HepG2 (cell line): ENCODE data around the gene THSD1. TPM values are rescaled to one million over a fixed set of nuclear protein-coding genes. Genes with fewer than 3 reads are reported as not detected.

Experiments
- ATAC-seq: fragments of 200-7000 bp; cut with Tn5 transposase; 3 replicates; pipeline ENCODE4 v1.9.1; 2020; ENCODE audit warnings: mild to moderate bottlenecking, moderate library complexity
- BruUV-seq: library from RNA; stranded (reverse); fragments of 400-500 nt; replicated peaks from 2 replicates; lab custom pipeline; 2021; lab: Mats Ljungman, UMichigan
- CTCF ChIA-PET: fragments of 300-600 bp; formaldehyde crosslinking; extraction: SDS; loops from one replicate; lab custom pipeline; 2021; ENCODE audit warnings: low total read pairs, inconsistent platforms, low intra/inter-chr PET ratio; lab: Yijun Ruan, JAX
- POLR2A ChIA-PET: fragments of 350-600 bp; sonication (Branson Sonifier 250); formaldehyde crosslinking; loops from one replicate; lab custom pipeline; 2020; ENCODE audit warnings: antibody characterized with exemption, inconsistent platforms; lab: Yijun Ruan, JAX
- DNase-seq: peaks from one replicate; pipeline ENCODE4 v3.0.0-alpha.2; 2015; ENCODE audit warnings: low spot score
- FAIRE-seq: peaks from 3 replicates; lab custom pipeline; 2011; peaks lifted over from hg19 to GRCh38; lab: Jason Lieb, UNC
- H2AFZ ChIP-seq: one replicate; pipeline ENCODE4 v1.6.1; 2011; ENCODE audit warnings: low read length, inconsistent platforms
- H3K27ac ChIP-seq: fragments of 300-600 bp; 3 replicates; pipeline ENCODE4 v1.8.0; 2011; ENCODE audit warnings: mixed run types, mild to moderate bottlenecking, mixed read lengths, low read length, inconsistent platforms; ENCODE audit not compliant: insufficient read depth; ENCODE audit errors: extremely low read length
- H3K27me3 ChIP-seq, 2 experiments: fragments of 200-600 bp in 1 of 2; 2 replicates in 1 of 2; 3 replicates in 1 of 2; pipeline versions ENCODE4 v1.6.0 to v1.8.0; 2011; ENCODE audit warnings: low read length in 2 of 2, mild to moderate bottlenecking in 2 of 2, moderate library complexity in 2 of 2, inconsistent platforms in 1 of 2; ENCODE audit not compliant: insufficient read depth in 2 of 2, control insufficient read depth in 1 of 2
- H3K36me3 ChIP-seq, 2 experiments: fragments of 200-600 bp in 1 of 2; replicated peaks in 1 of 2; 2 replicates in 1 of 2; 3 replicates in 1 of 2; pipeline versions ENCODE4 v1.5.1 to v1.8.0; 2011; ENCODE audit warnings: low read length in 2 of 2, inconsistent platforms in 1 of 2; ENCODE audit not compliant: insufficient read depth in 2 of 2, control insufficient read depth in 1 of 2
- H3K4me1 ChIP-seq: 2 replicates; pipeline ENCODE4 v1.5.1; 2012; ENCODE audit warnings: low read length, inconsistent platforms; ENCODE audit not compliant: insufficient read depth
- H3K4me2 ChIP-seq: 2 replicates; pipeline ENCODE4 v1.6.0; 2011; ENCODE audit warnings: low read depth, low read length, inconsistent platforms
- H3K4me3 ChIP-seq, 3 experiments: fragments of 200-600 bp in 1 of 3; sonication (generic), shearing (Covaris generic) in 1 of 3; replicated peaks in 1 of 3; 2 replicates each; pipeline ENCODE4 v1.5.1; 2011 to 2016; ENCODE audit warnings: low read length in 3 of 3, inconsistent platforms in 2 of 3, low read depth in 2 of 3, mild to moderate bottlenecking in 2 of 3, control low read depth in 1 of 3, mixed read lengths in 1 of 3; ENCODE audit not compliant: insufficient read depth in 1 of 3
- H3K79me2 ChIP-seq: one replicate; pipeline ENCODE4 v1.6.1; 2011; ENCODE audit warnings: low read length, inconsistent platforms; ENCODE audit not compliant: insufficient read depth
- H3K9ac ChIP-seq: 2 replicates; pipeline ENCODE4 v1.6.0; 2011; ENCODE audit warnings: mild to moderate bottlenecking, low read depth, low read length, inconsistent platforms; ENCODE audit not compliant: insufficient read depth
- H3K9me3 ChIP-seq: 2 replicates; pipeline ENCODE4 v1.5.1; 2012; ENCODE audit warnings: mild to moderate bottlenecking, low read length
- H4K20me1 ChIP-seq: 2 replicates; pipeline ENCODE4 v1.6.0; 2011; ENCODE audit warnings: inconsistent platforms, mild to moderate bottlenecking, low read length, moderate library complexity; ENCODE audit not compliant: insufficient read depth
- ARID5B ChIP-seq: IDR thresholded peaks from 2 replicates; pipeline ENCODE4 v1.4.0; 2020; ENCODE audit warnings: mild to moderate bottlenecking, missing genetic modification reagents
- CEBPZ ChIP-seq: IDR thresholded peaks from 2 replicates; pipeline ENCODE4 v1.6.1; 2012; ENCODE audit warnings: low read length, improper control_type of control experiment
- DRAP1 ChIP-seq: IDR thresholded peaks from 2 replicates; pipeline ENCODE4 v1.6.1; 2016; ENCODE audit warnings: missing genetic modification reagents, missing compliant biosample characterization
- KDM6A ChIP-seq: IDR thresholded peaks from 2 replicates; pipeline ENCODE4 v1.6.1; 2016; ENCODE audit warnings: low read depth
- NCOA5 ChIP-seq: sonication (generic); formaldehyde crosslinking; IDR thresholded peaks from 2 replicates; pipeline ENCODE4 v1.4.0; 2020; ENCODE audit warnings: missing genetic modification reagents
- RORA ChIP-seq: sonication (generic); formaldehyde crosslinking; IDR thresholded peaks from 2 replicates; pipeline ENCODE4 v1.5.0; 2020; ENCODE audit warnings: mild to moderate bottlenecking, missing genetic modification reagents, moderate library complexity
- SYNCRIP ChIP-seq: fragments of 200-400 bp; formaldehyde crosslinking; IDR thresholded peaks from 2 replicates; pipeline ENCODE4 v1.6.1; 2018; ENCODE audit warnings: mild to moderate bottlenecking, low read depth, low read length; ENCODE audit not compliant: insufficient read depth
- TEAD3 ChIP-seq: optimal IDR thresholded peaks from 2 replicates; pipeline ENCODE3; 2016; ENCODE audit warnings: borderline replicate concordance
- ZBTB7A ChIP-seq: sonication (generic); formaldehyde crosslinking; IDR thresholded peaks from 2 replicates; pipeline ENCODE4 v1.8.0; 2022; ENCODE audit warnings: mild to moderate bottlenecking, missing genetic modification reagents
- ZNF143 ChIP-seq: sonication (generic); formaldehyde crosslinking; IDR thresholded peaks from 2 replicates; pipeline ENCODE4 v1.4.0; 2020; ENCODE audit warnings: missing genetic modification reagents
- ZNF652 ChIP-seq: IDR thresholded peaks from 2 replicates; pipeline ENCODE4 v1.6.1; 2016; ENCODE audit warnings: low read depth, borderline replicate concordance
- WGBS: methylation state at CpG from one replicate; pipeline ENCODE4 v1.1.6; 2017; ENCODE audit warnings: low lambda C conversion rate; 5-methylcytosine and 5-hydroxymethylcytosine counted together
- in situ Hi-C: cut with HindIII; loops from 2 replicates; pipeline ENCODE4 v1.10.0; 2017; ENCODE audit warnings: low pct_unique_long_range_greater_than_20kb; ENCODE audit not compliant: extremely low pct_ligation_motif_present
- intact Hi-C: fragments of 100-400 bp; cut with micrococcal nuclease; formaldehyde crosslinking; loops from one replicate; pipeline ENCODE4 v1.10.0; 2022; ENCODE audit not compliant: unreplicated experiment
- polyA plus RNA-seq, 8 experiments: library from polyadenylated mRNA; depleted of rRNA in 3 of 8; stranded (reverse) in 7 of 8; unstranded in 1 of 8; fragments of >200 nt; fragmentation: Illumina TruSeq in 4 of 8; extraction: Trizol in 4 of 8; gene quantifications; 2 replicates each; pipeline versions ENCODE4 v1.2.1 to v1.2.3, GENCODE V29; 2011 to 2016; ENCODE audit warnings: low read depth in 4 of 8, missing spikeins in 1 of 8, mixed read lengths in 1 of 8; ENCODE audit not compliant: insufficient read depth in 1 of 8
- total RNA-seq, 5 experiments: library from RNA; depleted of rRNA; stranded (reverse); fragments of >200 nt; fragmentation: Illumina TruSeq; extraction: Trizol; gene quantifications; 2 replicates each; pipeline ENCODE4 v1.2.3, GENCODE V29; 2016; ENCODE audit warnings: low read depth in 1 of 5

The THSD1 gene
- total and polyA plus RNA-seq, 2 of the 13 experiments (the other 11 are each of a cell fraction or from before 2014, with no cell fraction given): 0.11 to 0.15 TPM

- TF ChIP-seq ZBTB7A (CRISPR knock-in tag): no peak
- TF ChIP-seq ZNF652: no peak
- no peak for TF ChIP-seq CEBPZ
- no peak for TF ChIP-seq SYNCRIP
- TF ChIP-seq KDM6A (CRISPR knock-in tag): no peak
These were observed 10.3 kb downstream of the THSD1 start (continued) for GRCh38 chr13:52395704-52396103.

- CTCF ChIA-PET: no interaction called here
- no TSS peak for BruUV-seq
- Histone ChIP-seq H2AFZ (no peak overlapping the region), H3K4me3 (no peak overlapping the region), H4K20me1 (no peaks in the 10 kb centered on the region), H3K4me1 (no peaks in the 10 kb centered on the region), H3K79me2 (no peaks in the 10 kb centered on the region), H3K27me3 (peaks cover 1 to 14% of the 10 kb centered on the region in 2 experiments; a peak in 3 of 5 replicates), H3K9ac (no peak overlapping the region), H3K36me3 (no peaks in the 10 kb centered on the region), H3K9me3 (no peaks in the 10 kb centered on the region), H3K4me2 (no peak overlapping the region), H3K27ac (no peak overlapping the region)
- ATAC-seq (no peak), DNase-seq (no peak), FAIRE-seq (no peak)
- intact Hi-C loops: no loop called here
- TF ChIP-seq DRAP1 (no peak), ZNF143 (CRISPR knock-in tag) (no peak), RORA (no peak), NCOA5 (CRISPR knock-in tag) (no peak), TEAD3 (CRISPR knock-in tag) (no peak), ARID5B (CRISPR knock-in tag) (no peak)
- WGBS: 2% methylated on average over 2 of the region's 2 CpGs
- POLR2A ChIA-PET: no interaction called here
- in situ Hi-C loops: no loop called here
These were observed 11.4 kb downstream of the THSD1 start for GRCh38 chr13:52394586-52394985.
